ENCODE data around the gene ASAP3.

The ASAP3 gene

DNA sequence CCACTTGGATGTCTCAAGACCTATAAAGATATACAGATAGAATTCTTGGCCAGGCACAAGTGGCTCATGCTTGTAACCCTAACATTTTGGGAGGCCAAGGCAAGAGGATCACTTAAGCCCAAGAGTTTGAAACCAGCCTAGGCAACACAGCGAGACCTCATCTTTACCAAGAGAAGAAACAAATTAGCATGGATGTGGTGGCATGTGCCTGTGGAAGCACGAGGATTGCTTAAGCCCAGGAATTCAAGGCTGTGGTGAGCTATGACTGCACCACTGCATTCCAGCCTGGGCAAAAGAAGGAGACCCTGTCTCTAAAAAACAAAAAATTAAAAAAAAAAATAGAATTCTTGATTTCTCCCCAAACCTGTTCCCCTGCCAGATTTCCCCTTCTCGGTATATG, 8.3 kb downstream of the ASAP3 start:
- no peaks in the 10 kb centered on the region for H3K9me3 Mint-ChIP-seq
- peaks cover 6% of the 10 kb centered on the region for H3K27me3 Mint-ChIP-seq
- H3K36me3 Mint-ChIP-seq (ENCODE audit: low read depth): no peaks in the 10 kb centered on the region
- ATAC-seq (no peak), DNase-seq (no peak)
- H3K4me1 Mint-ChIP-seq: no peaks in the 10 kb centered on the region
- no peak overlapping the region for H3K27ac Mint-ChIP-seq
- H3K4me3 Mint-ChIP-seq: no peak overlapping the region

DNA sequence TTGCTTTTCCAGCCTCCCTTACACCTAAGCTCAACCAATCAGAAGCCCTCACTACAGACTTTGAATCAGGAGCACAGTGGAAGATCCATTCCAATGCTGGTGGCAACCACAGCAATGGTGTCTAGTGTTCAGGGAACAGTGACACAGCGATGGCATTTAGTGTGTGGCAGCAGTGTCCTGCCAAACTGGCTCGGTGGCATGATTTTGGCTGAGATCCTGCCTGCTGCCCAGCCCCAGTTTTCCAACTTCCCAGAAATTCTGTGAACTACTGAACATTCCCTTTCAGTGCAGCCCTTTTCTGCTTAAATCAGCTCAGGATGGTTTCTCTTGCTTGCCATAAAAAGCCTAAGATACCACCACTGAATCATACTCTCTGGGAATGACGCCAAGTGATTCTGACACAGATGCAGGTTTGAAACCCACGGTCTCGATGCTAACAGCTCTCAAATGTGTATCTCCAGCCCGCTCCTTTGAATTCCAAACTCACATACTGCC, 8.8 kb downstream of the ASAP3 start:
- no peaks in the 10 kb centered on the region for H3K4me1 Mint-ChIP-seq
- DNase-seq (no peak), ATAC-seq (no peak)
- no peak overlapping the region for H3K27ac Mint-ChIP-seq
- no peak overlapping the region for H3K4me3 Mint-ChIP-seq
- peaks cover 4% of the 10 kb centered on the region for H3K27me3 Mint-ChIP-seq
- H3K9me3 Mint-ChIP-seq: no peaks in the 10 kb centered on the region
- no peaks in the 10 kb centered on the region for H3K36me3 Mint-ChIP-seq (ENCODE audit: low read depth)

DNA sequence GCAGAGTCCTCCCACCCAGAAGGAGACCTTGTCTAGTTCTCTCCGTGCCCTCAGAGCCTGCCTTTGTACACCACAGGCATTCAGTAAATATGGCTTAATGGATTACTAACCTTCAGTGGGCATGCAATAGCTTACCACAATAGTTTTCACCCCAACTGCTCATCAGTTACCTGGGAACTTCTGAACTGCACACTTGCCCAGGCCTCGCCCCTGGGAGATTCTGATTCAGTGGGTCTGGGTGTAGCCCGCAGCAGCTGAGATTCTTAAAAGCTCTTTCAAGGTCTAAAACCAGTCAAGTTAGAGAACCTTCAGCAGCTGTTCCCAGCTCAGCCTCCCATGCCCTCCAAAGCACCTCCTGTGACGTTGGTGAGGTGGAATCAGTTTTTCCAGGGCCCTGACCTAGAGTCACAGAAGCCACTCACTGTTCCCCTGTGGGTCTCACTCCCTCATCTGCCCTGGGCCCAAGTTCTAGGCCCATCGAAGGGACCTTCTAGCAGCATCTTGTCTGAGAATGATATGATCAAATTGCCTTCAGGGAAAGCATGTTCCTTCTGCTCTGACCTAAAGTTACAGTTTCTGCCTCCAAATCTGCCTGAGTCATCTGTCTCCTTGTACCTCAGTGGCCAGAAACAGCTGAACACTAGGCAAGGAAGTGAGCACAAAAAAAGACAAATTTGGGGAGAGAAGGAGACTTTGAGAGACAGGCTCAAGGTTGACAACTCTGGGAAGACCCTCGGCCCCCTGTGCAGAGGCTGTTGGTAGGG, 10.8 kb downstream of the ASAP3 start:
- peaks cover 4% of the 10 kb centered on the region for H3K27me3 Mint-ChIP-seq
- no peak overlapping the region for H3K27ac Mint-ChIP-seq
- no peak overlapping the region for H3K4me3 Mint-ChIP-seq

DNA sequence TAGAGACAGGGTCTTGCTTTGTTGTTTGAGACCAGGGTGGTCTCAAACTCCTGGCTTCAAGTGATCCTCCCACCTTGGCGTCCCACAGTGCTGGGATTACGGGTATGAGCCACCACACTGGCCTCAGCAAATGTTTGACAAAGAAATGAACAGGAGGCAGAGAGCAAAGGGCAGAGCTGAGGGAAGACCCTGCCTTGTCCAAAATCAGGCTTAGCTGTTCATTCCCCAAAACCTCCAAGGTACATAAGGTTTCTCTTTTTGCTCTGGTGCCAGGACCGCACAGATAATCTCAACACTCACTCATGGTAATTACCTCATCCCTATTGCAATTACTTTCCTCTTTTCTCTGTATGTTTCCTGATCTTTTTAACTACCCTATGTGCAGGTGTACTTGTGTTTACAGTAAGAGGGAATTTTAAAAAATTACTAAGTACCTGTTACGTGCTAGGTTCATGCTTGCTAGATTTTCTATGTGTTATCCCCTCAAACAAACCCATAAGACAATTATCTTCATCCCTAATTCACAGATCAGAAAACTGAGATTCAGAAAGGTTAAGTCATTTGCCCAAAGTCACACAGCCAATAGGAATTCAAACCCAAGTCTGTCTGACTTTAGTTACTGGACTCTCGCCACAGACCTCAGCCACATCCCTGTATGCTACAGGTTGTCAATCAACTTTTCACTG, 11.5 kb downstream of the ASAP3 start:
- ATAC-seq (no peak), DNase-seq (no peak)
- H3K4me3 Mint-ChIP-seq: no peak overlapping the region
- no peaks in the 10 kb centered on the region for H3K36me3 Mint-ChIP-seq (ENCODE audit: low read depth)
- no peaks in the 10 kb centered on the region for H3K4me1 Mint-ChIP-seq
- no peaks in the 10 kb centered on the region for H3K9me3 Mint-ChIP-seq
- peaks cover 3% of the 10 kb centered on the region for H3K27me3 Mint-ChIP-seq
- H3K27ac Mint-ChIP-seq: no peak overlapping the region

More for the DNA sequence above, 10.8 kb downstream of the ASAP3 start:
- Mint-ChIP-seq H3K36me3 (ENCODE audit: low read depth) (no peaks in the 10 kb centered on the region), H3K4me1 (no peaks in the 10 kb centered on the region), H3K9me3 (no peaks in the 10 kb centered on the region)
- ATAC-seq: no peak
- DNase-seq: no peak

DNA sequence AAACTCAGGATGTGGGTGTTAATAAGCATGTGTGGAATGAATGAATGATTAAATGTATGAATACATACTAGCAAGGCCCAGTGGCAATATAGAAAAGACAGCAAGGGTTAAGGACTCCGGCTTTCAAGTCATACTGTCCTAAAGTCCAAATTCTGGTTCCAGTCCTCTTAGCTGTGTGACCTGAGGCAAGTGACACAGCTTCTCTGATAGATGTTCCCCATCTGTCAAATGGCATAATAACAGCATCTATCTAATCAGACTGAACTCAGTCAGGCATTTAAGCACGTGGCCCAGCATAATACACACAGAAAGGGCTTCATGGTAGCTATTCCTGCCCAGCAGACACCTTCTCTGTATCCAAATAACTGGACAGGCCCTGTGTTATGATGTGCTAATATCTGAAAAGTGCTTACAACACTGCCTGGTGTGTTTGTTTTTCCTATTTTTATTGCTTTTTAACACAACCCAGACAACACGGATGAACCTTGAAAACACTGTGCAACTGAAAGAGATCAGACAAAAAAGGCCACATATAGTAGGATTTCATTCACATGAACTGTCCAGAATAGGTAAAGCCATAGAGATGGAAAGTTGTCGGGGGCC, 12.4 kb downstream of the ASAP3 start:
- no peaks in the 10 kb centered on the region for H3K4me1 Mint-ChIP-seq
- DNase-seq (no peak), ATAC-seq (no peak)
- no peak overlapping the region for H3K27ac Mint-ChIP-seq
- no peak overlapping the region for H3K4me3 Mint-ChIP-seq
- H3K9me3 Mint-ChIP-seq: no peaks in the 10 kb centered on the region
- no peaks in the 10 kb centered on the region for H3K27me3 Mint-ChIP-seq
- H3K36me3 Mint-ChIP-seq (ENCODE audit: low read depth): no peaks in the 10 kb centered on the region

DNA sequence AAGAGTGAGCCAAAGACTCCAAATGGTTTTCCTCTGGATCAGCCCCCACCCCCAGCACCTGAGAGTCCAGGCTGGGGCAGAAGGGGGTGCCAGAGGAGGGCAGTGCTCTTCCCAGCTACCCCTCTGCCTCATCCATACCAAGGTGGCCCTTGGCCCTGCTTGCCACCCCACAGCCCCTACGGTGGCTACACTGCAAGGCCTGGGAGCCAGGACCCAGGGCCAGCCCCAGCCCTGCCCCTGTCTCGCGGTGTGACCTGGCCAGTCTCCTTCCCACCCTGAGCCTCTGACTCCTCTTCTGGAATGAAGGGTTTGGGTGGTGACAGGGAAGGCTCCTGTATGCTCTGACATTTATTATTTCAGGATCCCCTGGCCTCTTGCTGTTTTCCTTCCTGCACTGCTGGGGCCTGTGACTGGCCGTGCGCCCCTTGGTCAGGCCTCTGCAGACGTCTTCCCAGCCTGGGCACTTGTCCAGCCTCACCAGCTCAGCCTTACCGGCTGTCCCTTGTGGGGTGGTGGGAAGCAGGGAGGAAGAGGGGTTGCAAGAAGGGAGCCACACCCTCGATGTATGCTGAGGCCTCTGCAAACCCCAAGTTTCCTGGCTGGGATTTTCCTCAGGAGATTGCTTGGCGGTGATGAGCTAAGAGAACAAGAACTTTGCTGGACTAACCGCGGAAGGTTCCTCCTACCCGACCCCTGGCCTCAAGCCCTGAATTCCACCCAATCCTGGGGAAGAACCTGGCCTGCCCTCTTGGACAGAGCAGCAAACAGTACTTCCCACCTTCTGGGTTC, 13.5 kb downstream of the ASAP3 start:
- Mint-ChIP-seq H3K9me3 (no peaks in the 10 kb centered on the region), H3K4me3 (no peak overlapping the region), H3K27me3 (no peaks in the 10 kb centered on the region), H3K36me3 (ENCODE audit: low read depth) (no peaks in the 10 kb centered on the region), H3K4me1 (no peaks in the 10 kb centered on the region), H3K27ac (no peak overlapping the region)
- no peak for DNase-seq
- peak; percentile 7 for ATAC-seq

DNA sequence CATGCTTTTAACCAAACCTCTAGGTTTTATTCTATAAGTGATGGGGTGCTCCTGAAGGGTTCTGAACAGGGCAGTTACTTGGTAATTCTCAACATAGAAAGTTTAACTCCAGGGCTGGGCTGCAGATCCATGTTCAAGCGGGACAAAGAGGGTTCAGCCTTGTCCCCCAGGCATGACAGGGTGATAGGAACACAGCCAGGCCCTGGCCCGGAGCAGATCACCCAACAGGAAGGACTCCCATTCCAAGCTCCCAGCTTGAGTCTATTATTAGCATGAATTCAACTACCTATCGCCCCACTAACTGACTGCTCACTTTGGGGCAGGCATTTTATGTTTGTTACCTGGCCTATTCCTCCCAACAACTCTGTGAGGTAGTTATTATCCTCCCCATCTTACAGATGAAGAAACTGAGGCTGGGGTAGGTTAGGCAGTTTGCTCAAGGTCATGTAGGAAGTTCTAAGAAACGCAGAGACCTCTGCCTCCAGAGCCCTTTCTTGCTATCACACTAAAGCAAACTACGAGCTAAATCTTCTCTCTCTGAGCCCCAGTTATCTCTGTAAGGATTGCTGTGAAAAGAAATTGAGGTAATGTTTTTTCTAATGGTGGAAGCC, 14.5 kb downstream of the ASAP3 start:
- no peaks in the 10 kb centered on the region for H3K4me1 Mint-ChIP-seq
- H3K36me3 Mint-ChIP-seq (ENCODE audit: low read depth): no peaks in the 10 kb centered on the region
- no peak overlapping the region for H3K4me3 Mint-ChIP-seq
- H3K27ac Mint-ChIP-seq: no peak overlapping the region
- H3K9me3 Mint-ChIP-seq: no peaks in the 10 kb centered on the region
- no peak for ATAC-seq
- H3K27me3 Mint-ChIP-seq: no peaks in the 10 kb centered on the region
- no peak for DNase-seq

DNA sequence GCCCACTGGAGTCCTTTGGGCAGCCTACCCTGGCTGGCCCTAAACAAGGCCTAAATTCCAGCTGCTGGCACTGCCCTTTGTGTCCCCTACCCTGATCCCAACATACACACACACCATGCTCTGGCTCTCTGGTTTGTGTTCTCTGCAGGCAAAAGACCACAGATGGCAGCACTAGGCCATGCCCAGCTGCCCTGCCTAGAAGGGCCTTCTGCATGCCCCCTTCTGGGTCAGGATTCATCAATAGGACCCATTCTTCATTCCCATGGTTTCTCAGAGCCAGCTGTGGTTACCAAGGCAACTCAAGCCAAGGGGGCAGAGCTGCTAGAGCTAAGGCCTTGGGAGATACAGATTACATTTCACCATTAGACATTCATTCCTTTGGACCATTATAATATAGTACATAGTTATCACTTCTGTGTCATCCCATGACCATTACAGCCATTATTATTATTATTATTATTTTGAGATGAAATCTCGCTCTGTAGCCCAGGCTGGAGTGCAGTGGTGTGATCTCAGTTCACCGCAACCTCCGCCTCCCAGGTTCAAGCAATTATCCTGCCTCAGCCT, 17.5 kb downstream of the ASAP3 start:
- no peak overlapping the region for H3K27ac Mint-ChIP-seq
- DNase-seq (no peak), ATAC-seq (no peak)
- no peaks in the 10 kb centered on the region for H3K27me3 Mint-ChIP-seq
- no peaks in the 10 kb centered on the region for H3K36me3 Mint-ChIP-seq (ENCODE audit: low read depth)
- H3K4me1 Mint-ChIP-seq: no peaks in the 10 kb centered on the region
- no peak overlapping the region for H3K4me3 Mint-ChIP-seq
- H3K9me3 Mint-ChIP-seq: no peaks in the 10 kb centered on the region

DNA sequence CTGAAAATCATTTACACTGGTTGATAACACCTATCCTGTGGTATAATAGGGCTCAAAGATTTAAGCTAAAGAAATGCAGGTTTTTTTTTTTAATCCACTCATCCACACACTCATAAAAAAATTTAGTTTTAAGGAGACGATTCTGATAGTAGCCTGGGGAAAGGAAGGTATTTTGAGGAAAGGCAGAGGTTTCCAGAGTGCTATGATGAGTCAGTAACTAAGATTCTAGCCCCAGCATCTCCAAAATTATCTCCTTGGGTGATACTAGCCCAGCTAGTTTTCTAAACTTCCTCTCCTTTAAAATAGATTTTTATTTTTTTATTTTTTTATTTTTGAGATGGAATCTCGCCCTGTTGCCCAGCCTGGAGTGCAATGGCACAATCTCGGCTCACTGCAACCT, 20.7 kb downstream of the ASAP3 start:
- H3K27me3 Mint-ChIP-seq: no peaks in the 10 kb centered on the region
- no peaks in the 10 kb centered on the region for H3K4me1 Mint-ChIP-seq
- H3K9me3 Mint-ChIP-seq: no peaks in the 10 kb centered on the region
- DNase-seq: no peak
- H3K27ac Mint-ChIP-seq: no peak overlapping the region
- H3K4me3 Mint-ChIP-seq: no peak overlapping the region
- ATAC-seq: no peak
- H3K36me3 Mint-ChIP-seq (ENCODE audit: low read depth): no peaks in the 10 kb centered on the region

DNA sequence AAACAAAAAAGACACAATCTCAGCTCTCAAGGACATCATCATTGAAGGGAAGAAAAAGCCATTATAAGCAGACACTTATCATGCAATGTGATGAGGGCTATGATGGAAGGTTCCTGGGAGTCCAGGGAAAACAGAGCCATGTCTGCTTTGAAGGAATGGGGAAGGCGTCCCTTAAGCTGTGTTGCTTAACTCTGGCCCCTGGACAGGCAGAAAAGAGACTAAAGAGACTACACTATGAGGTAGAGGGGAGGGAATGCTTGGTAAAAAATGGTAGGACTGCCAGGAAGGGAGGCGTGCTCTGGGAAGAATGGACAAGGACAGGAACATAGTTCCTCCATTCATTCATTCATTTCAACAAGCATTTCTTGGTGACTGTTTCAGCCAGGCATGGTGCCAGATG, 21.2 kb downstream of the ASAP3 start:
- no peaks in the 10 kb centered on the region for H3K4me1 Mint-ChIP-seq
- H3K4me3 Mint-ChIP-seq: no peak overlapping the region
- ATAC-seq (no peak), DNase-seq (no peak)
- no peak overlapping the region for H3K27ac Mint-ChIP-seq
- no peaks in the 10 kb centered on the region for H3K9me3 Mint-ChIP-seq
- H3K27me3 Mint-ChIP-seq: no peaks in the 10 kb centered on the region
- H3K36me3 Mint-ChIP-seq (ENCODE audit: low read depth): no peaks in the 10 kb centered on the region

DNA sequence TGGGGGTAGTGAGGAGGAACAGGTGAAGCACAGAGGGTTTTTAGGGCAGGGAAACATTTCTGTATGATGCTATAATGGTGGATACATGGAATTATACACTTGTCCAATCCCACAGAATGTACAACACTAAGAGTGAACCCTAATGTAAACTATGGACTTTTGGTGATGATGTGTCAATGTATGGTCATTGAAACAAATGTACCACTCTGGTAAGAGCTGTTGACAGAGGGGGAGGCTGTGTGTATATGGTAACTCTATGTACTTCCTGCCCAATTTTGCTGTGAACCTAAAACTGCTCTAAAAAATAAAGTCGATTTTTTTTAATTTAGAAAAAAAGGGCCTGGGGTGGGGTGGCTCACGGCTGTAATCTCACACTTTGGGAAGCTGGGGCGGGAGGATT, 22.9 kb downstream of the ASAP3 start:
- no peak overlapping the region for H3K27ac Mint-ChIP-seq
- H3K4me1 Mint-ChIP-seq: peaks cover 4% of the 10 kb centered on the region
- H3K36me3 Mint-ChIP-seq (ENCODE audit: low read depth): no peaks in the 10 kb centered on the region
- H3K9me3 Mint-ChIP-seq: no peaks in the 10 kb centered on the region
- ATAC-seq (no peak), DNase-seq (no peak)
- no peaks in the 10 kb centered on the region for H3K27me3 Mint-ChIP-seq
- no peak overlapping the region for H3K4me3 Mint-ChIP-seq

DNA sequence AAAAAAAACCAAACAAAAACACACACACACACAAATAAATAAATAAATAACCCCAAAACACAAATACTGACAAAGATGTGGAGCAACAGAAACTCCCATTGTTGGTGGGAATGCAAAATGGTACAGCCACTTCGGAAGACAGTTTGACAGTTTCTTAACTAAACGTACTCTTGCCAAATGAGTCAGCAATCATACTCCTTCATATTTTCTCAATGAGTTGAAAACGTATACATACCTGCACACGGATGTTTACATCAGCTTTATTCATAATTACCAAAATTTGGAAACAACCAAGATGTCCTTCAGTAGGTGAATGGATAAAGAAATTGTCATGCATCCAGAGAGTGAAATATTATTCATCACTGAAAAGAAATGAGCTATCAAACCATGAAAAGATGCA, 23.5 kb downstream of the ASAP3 start:
- DNase-seq: no peak
- H3K9me3 Mint-ChIP-seq: no peaks in the 10 kb centered on the region
- ATAC-seq: no peak
- peaks cover 4% of the 10 kb centered on the region for H3K4me1 Mint-ChIP-seq
- H3K36me3 Mint-ChIP-seq (ENCODE audit: low read depth): no peaks in the 10 kb centered on the region
- peaks cover 2% of the 10 kb centered on the region for H3K27me3 Mint-ChIP-seq
- H3K4me3 Mint-ChIP-seq: no peak overlapping the region
- no peak overlapping the region for H3K27ac Mint-ChIP-seq

DNA sequence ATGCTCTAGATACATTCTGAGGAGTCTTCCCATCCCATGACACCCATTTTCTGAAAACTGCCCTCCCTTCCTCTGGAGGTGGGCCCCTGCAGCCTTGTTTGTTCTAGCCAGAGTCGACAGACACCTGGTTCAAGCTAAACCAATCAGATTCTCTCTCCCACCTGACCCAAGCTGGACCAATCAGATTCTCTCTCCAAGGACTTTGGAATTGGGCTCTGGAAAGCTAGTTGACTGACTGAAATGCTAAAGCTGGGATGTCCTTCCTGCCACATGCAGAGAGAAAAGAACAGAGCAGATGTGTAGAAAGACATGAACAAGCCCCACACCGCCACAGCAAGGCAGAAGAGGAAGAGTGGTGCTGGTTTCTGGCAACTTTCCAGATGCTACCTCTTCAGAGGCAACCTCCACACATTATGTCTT, 24.6 kb downstream of the ASAP3 start:
- ATAC-seq (no peak), DNase-seq (no peak)
- peaks cover 4% of the 10 kb centered on the region for H3K4me1 Mint-ChIP-seq
- H3K9me3 Mint-ChIP-seq: no peaks in the 10 kb centered on the region
- no peaks in the 10 kb centered on the region for H3K36me3 Mint-ChIP-seq (ENCODE audit: low read depth)
- H3K27ac Mint-ChIP-seq: no peak overlapping the region
- H3K4me3 Mint-ChIP-seq: no peak overlapping the region
- H3K27me3 Mint-ChIP-seq: peaks cover 4% of the 10 kb centered on the region

DNA sequence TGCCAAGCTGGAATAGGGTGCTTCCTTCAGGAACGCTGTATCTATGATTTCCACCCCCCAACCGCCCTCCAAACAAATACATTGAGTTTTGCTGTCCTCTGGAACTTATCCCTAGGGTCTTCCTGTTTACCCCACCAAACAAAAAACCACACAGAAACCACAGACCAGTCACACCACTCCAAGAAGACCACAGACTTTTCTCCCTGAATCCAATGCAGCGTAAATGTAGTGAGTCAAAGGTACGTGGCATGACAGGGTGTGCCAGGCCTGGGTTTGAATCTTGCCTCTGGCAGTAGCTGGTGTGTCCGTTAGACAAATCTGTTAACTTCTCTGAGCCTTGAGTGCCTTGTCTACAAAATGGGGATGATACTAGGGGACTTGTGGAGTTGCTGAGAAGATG, 27.8 kb downstream of the ASAP3 start:
- ATAC-seq: no peak

More for the DNA sequence above, 27.8 kb downstream of the ASAP3 start:
- H3K27ac Mint-ChIP-seq: peak overlapping the region; percentile 47
- no peaks in the 10 kb centered on the region for H3K9me3 Mint-ChIP-seq
- H3K4me3 Mint-ChIP-seq: no peak overlapping the region
- peaks cover 4% of the 10 kb centered on the region for H3K27me3 Mint-ChIP-seq
- DNase-seq: no peak
- peaks cover 13% of the 10 kb centered on the region for H3K4me1 Mint-ChIP-seq
- H3K36me3 Mint-ChIP-seq (ENCODE audit: low read depth): no peaks in the 10 kb centered on the region
